Jurkat, Clone E6-1 (cell line): ENCODE results near the gene NYAP1.
A peak's percentile ranks its signal among the peaks of the same experiment; 100 is the strongest.

Source experiments
- DNase-seq: peaks from one replicate; pipeline ENCODE4 v3.0.0-alpha.2; 2011; ENCODE audit warnings: low read depth, low spot score
- H3K4me3 ChIP-seq: 2 replicates; pipeline ENCODE4 v1.5.1; 2011; ENCODE audit warnings: mild to moderate bottlenecking, low read length, control low read depth, moderate library complexity

Gene NYAP1

DNA sequence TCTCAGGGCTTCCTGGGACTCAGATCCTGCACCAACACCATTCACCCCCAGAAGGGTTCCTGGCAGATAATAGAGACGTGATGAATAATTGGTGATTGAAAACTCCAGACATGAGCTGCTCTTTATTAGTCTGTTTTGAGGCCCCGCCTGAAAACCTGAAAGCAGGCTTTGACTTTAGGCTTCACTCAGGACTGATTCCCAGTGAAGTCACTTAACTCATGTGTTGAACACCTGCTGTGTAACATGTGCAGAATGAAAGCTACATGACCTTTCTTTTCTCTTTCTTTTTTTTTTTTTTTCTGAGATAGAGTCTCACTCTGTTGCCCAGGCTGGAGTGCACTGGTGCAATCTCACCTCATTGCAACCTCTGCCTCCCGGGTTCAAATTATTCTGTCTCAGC is 28.5 kb upstream of the NYAP1 start:
- DNase-seq, result no peak
- H3K4me3 ChIP-seq, result no peak overlapping the region

DNA sequence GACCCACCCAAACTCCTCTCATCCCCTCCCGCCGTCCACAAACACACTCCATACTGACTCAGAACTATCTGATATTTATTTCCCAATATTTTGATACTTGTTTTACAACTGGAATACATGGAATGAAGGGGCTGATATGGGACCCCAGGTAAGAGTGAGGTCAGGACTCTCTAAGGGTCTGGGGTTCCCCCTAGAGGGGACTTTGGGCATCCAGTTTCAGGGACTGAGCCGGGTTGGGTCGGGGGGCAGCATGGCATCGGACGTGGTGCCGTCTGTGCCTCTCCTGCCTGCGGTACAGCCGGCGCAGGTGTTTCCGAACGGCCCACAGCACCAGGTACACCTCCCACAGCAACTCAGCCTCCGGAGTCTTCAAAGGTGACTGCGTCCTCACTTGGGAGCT is 27.2 kb upstream of the NYAP1 start:
- DNase-seq, result no peak
- no peak overlapping the region for H3K4me3 ChIP-seq

GRCh38 chr7:100457033-100457432 is 26.7 kb upstream of the NYAP1 start:
- no peak overlapping the region for H3K4me3 ChIP-seq
- DNase-seq, result no peak

GRCh38 chr7:100464210-100464660 is 19.5 kb upstream of the NYAP1 start, which contains the start of gene SPACDR:
Gene SPACDR (minus strand): TSS chr7:100464260. CDS start chr7:100464025, 235 bp downstream.
- H3K4me3 ChIP-seq, result no peak within 1 kb of the TSS
- no peak for DNase-seq

- H3K4me3 ChIP-seq, result no peak overlapping the region
- no peak for DNase-seq
Observed at GRCh38 chr7:100464791-100465190, 18.9 kb upstream of the NYAP1 start.

- DNase-seq, result no peak
- H3K4me3 ChIP-seq, result no peak overlapping the region
Observed at GRCh38 chr7:100465299-100465698, 18.4 kb upstream of the NYAP1 start.

GRCh38 chr7:100465702-100466311 is 17.9 kb upstream of the NYAP1 start:
- H3K4me3 ChIP-seq, result no peak overlapping the region
- no peak for DNase-seq

GRCh38 chr7:100466653-100467605 is 16.8 kb upstream of the NYAP1 start:
- H3K4me3 ChIP-seq, result no peak overlapping the region
- no peak for DNase-seq

DNA sequence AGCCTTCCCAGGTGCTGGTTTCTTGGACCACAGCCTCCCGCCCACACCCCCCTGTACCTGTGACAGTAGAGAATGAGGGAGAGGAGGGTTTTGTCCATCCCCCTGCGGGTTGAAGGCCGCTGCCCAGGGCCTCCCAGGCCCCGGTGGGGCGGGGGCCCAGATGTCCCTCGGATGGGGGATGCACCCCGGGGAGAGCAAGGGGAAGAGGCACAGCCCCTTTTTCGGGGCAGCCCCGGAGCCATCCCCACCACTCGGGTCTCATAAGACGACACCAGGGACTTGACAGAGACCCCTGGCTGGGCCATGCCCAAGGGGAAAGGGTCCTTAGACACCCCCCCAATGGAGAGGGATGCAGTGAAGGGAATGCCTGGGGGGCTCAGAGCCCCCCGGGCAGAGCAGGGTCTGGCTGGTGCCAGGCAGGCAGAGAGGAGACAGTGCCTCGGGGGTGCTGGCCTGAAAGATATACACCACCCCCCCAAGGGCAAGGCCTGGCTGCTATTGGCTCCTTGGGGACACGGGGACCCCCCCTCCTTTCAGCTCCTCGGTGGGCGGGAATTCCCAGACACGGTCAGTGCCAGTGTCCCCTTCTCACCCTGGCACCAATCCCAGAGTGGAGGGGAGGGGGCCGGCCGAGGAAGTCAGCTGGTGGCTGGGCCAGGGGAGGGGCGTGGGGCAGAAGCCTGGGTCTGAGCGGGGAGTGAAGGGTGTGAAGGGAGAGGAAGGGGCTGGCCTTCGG is 15.9 kb upstream of the NYAP1 start:
- no peak overlapping the region for H3K4me3 ChIP-seq
- no peak for DNase-seq

GRCh38 chr7:100469227-100470044 is 14.3 kb upstream of the NYAP1 start:
- peak; percentile 42 for DNase-seq
- H3K4me3 ChIP-seq, result no peak overlapping the region

DNA sequence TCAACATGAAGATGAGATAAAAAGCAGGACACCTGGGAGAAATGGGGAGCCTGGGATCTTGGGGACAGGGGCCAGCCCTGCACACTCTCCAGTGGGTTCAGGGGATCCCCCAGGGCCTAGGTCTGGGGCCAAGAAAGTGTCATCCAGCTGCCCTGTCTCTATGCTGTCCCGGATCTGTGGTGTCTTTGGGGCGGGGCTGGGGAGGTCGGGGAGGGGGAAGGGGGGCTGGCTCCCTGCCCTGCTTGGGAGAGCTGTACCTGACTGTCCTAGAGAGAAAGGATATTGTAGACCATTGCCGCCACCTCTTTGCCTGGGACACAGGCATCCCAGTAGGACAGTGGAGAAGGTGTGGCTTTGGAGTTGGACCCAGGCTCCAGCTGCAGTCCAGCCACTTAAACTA is 12.7 kb upstream of the NYAP1 start:
- DNase-seq, result no peak
- H3K4me3 ChIP-seq, result no peak overlapping the region

DNA sequence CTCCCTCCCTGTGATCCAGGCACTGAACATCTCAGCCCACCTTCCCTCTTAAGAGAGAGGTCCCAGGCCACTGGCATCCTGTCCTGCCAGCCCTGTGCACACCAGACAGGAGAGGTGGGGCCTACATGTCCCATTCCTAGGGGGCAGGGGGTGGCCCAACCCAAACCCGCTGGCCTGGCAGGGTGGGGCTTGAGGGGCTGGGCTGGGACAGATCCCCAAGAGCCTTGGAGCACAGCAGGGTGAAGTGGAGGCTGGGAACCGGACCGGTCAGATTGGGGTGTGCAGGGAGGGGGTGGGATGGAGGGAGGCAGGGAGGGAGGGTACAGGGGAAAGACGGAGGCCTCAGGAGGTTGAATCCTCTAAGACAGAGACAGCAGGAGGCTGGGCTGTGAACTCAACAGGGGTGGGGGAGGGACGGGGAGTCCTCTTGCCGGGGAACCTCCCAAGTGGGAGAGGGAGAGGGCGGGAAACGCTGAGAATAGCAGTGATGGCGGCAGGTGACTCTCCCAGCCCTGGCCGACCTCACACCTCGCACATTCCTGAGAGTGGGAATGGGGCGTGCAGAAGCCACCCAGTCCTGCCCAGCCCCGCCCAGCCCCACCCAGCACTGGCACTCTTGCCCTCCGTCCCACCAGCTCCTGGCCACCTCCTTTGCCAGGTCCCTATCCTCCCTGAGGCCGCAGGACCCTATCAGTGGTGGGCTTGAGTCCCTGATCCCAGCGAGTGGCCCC is 11.4 kb upstream of the NYAP1 start:
- no peak overlapping the region for H3K4me3 ChIP-seq
- no peak for DNase-seq

- no peak overlapping the region for H3K4me3 ChIP-seq
- DNase-seq, result no peak
Observed at GRCh38 chr7:100472854-100473499, 10.8 kb upstream of the NYAP1 start.

DNA sequence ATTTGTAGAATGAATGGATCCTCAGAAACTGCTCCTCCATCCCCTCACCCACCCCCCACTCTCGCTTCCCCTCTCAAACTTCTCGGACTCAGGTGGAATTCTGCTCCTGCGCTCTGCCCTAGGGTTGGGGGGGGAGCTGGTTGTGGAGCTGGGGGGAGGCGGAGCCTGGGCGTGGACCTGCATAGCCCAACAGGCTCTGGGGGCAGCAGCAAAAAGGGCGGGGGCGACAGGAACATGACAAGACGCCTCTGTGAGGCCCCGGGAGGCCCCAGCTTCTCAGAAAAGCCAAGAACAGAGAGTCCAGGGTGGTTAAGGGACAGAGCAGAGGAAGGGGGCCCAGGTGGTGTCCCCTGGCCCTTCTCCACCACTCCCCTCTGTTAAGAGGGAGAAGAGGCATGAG is 8.2 kb upstream of the NYAP1 start:
- H3K4me3 ChIP-seq, result no peak overlapping the region
- DNase-seq, result no peak

- no peak overlapping the region for H3K4me3 ChIP-seq
- DNase-seq, result no peak
Observed at GRCh38 chr7:100476101-100476780, 7.5 kb upstream of the NYAP1 start.

DNA sequence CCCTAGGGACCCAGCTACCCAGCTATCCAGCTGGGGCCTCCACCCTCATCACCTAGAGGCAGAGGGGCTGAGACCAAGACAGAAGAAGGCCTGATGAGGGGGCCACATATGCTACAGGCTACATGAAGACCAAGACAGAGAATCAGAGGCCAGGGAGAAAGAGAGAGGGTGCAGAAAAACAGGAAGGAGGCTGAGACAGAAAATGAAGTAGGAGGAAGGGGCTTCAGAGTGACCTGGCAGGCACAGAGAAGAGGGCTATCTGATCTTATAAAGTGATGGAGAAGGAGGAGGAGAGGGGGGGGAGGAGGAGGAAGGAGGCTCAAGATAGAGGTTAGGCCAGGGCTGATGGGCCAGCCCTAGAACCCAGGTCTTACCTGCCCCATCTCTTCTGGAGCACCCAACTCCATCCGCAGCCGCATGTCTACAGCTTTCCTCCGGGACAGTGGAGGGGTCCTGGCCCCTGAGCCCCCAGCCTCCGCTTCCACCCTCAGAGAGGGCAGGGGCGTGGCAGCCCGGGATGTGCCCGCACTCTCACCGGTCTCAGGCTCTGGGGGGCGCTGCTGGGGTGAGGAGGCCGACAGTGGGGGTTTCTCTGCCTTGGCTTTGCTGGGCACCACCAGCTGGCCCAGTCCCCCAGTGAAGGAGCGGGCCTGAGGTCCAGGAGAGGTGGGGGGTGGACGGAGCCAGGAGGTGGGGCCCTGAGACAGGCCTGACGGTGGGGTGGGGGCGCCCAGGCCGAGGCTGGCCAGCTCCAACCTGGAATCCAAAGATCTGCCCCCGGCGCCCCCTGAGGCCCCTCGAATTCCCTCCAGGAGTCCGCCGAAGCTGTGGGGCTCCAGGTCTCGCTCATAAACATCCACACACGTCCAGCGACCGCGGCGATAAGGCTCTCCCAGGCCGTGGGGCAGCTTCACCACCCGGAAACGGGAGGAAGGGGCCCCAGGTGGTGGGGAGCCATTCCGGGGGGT is 6.5 kb upstream of the NYAP1 start:
- no peak for DNase-seq
- no peak overlapping the region for H3K4me3 ChIP-seq
